Mucosa of rectum (tissue), 2 donors: ENCODE measurements around the gene MIB2.

ENCODE experiments used
- H3K27ac ChIP-seq, 2 donors: one replicate each; pipeline ENCODE4 v1.7.0; 2013; ENCODE audit warnings: inconsistent platforms in 2 of 2, low read depth in 2 of 2, low read length in 2 of 2
- H3K27me3 ChIP-seq, 2 donors: one replicate each; pipeline ENCODE4 v1.7.0; 2013; ENCODE audit warnings: low read length in 2 of 2; ENCODE audit not compliant: control insufficient read depth in 2 of 2, insufficient read depth in 2 of 2
- H3K36me3 ChIP-seq, 2 donors: one replicate each; pipeline ENCODE4 v1.7.0; 2013; ENCODE audit warnings: low read length in 2 of 2; ENCODE audit not compliant: control insufficient read depth in 2 of 2, insufficient read depth in 2 of 2
- H3K4me1 ChIP-seq, 2 donors: one replicate each; pipeline ENCODE4 v1.7.0; 2013; ENCODE audit warnings: low read length in 2 of 2, mild to moderate bottlenecking in 1 of 2; ENCODE audit not compliant: control insufficient read depth in 2 of 2, insufficient read depth in 2 of 2
- H3K4me3 ChIP-seq, 2 donors: one replicate each; pipeline ENCODE4 v1.7.0; 2013; ENCODE audit warnings: low read length in 2 of 2
- H3K9ac ChIP-seq, 2 donors: one replicate each; pipeline ENCODE4 v1.7.0; 2013; ENCODE audit warnings: low read length in 2 of 2, low read depth in 1 of 2, mild to moderate bottlenecking in 1 of 2
- H3K9me3 ChIP-seq, 2 donors: one replicate each; pipeline ENCODE4 v1.7.0; 2013; ENCODE audit warnings: low read length in 2 of 2; ENCODE audit not compliant: control insufficient read depth in 2 of 2
- donor health status: healthy.
- donor health status: Normal muscosa, but diverticular disease.

MIB2 gene

GRCh38 chr1:1598720-1599029 lies 16.6 kb upstream of the MIB2 start:
- Histone ChIP-seq H3K9me3 (no peaks in the 10 kb centered on the region), H3K9ac (no peak overlapping the region), H3K27me3 (peaks cover 14 to 21% of the 10 kb centered on the region in 2 donors), H3K4me3 (no peak overlapping the region), H3K27ac (no peak overlapping the region), H3K36me3 (no peaks in the 10 kb centered on the region), H3K4me1 (peaks cover 3 to 5% of the 10 kb centered on the region in 2 donors)

- Histone ChIP-seq H3K27me3 (peaks cover 14 to 21% of the 10 kb centered on the region in 2 donors), H3K36me3 (no peaks in the 10 kb centered on the region), H3K27ac (no peak overlapping the region), H3K4me1 (peaks cover 3 to 5% of the 10 kb centered on the region in 2 donors), H3K9ac (no peak overlapping the region), H3K4me3 (peak overlapping the region in 1 of 2 donors; percentile 41), H3K9me3 (no peaks in the 10 kb centered on the region)
These were observed 16.0 kb upstream of the MIB2 start for GRCh38 chr1:1599030-1599934.

- Histone ChIP-seq H3K9me3 (no peaks in the 10 kb centered on the region), H3K36me3 (no peaks in the 10 kb centered on the region), H3K27ac (no peak within 1 kb of the TSS), H3K4me3 (peak within 1 kb of the TSS in 1 of 2 donors; percentile 41), H3K4me1 (peaks cover 3 to 5% of the 10 kb centered on the region in 2 donors), H3K27me3 (peaks cover 14 to 21% of the 10 kb centered on the region in 2 donors), H3K9ac (no peak within 1 kb of the TSS)
These were observed 15.1 kb upstream of the MIB2 start, which contains the start of gene FNDC10 for GRCh38 chr1:1599935-1600860. Gene FNDC10 (minus strand): TSS chr1:1600135. CDS start chr1:1600015, 120 bp downstream.

GRCh38 chr1:1600861-1601563 lies 14.3 kb upstream of the MIB2 start:
- H3K9ac ChIP-seq = no peak overlapping the region
- no peak overlapping the region for H3K4me3 ChIP-seq
- H3K27me3 ChIP-seq = peaks cover 14 to 21% of the 10 kb centered on the region in 2 donors

GRCh38 chr1:1601564-1602303 lies 13.6 kb upstream of the MIB2 start:
- Histone ChIP-seq H3K4me3 (no peak overlapping the region), H3K9ac (no peak overlapping the region), H3K9me3 (no peaks in the 10 kb centered on the region), H3K27me3 (peaks cover 7 to 17% of the 10 kb centered on the region in 2 donors), H3K36me3 (no peaks in the 10 kb centered on the region), H3K27ac (no peak overlapping the region), H3K4me1 (peaks cover 3 to 7% of the 10 kb centered on the region in 2 donors)

More at GRCh38 chr1:1600861-1601563, 14.3 kb upstream of the MIB2 start:
- H3K27ac ChIP-seq = no peak overlapping the region
- peaks cover 3 to 5% of the 10 kb centered on the region in 2 donors for H3K4me1 ChIP-seq
- H3K9me3 ChIP-seq = no peaks in the 10 kb centered on the region
- H3K36me3 ChIP-seq = no peaks in the 10 kb centered on the region

GRCh38 chr1:1602304-1602967 lies 12.9 kb upstream of the MIB2 start:
- Histone ChIP-seq H3K36me3 (no peaks in the 10 kb centered on the region), H3K9ac (no peak overlapping the region), H3K27ac (no peak overlapping the region), H3K27me3 (peaks cover 3 to 15% of the 10 kb centered on the region in 2 donors), H3K4me1 (peaks cover 3 to 9% of the 10 kb centered on the region in 2 donors), H3K4me3 (no peak overlapping the region), H3K9me3 (no peaks in the 10 kb centered on the region)

- H3K27me3 ChIP-seq = peaks cover 3 to 9% of the 10 kb centered on the region in 2 donors
These were observed 12.3 kb upstream of the MIB2 start for GRCh38 chr1:1602968-1603506.

GRCh38 chr1:1603671-1604373 lies 11.5 kb upstream of the MIB2 start:
- Histone ChIP-seq H3K4me1 (peaks cover 3 to 9% of the 10 kb centered on the region in 2 donors), H3K9me3 (no peaks in the 10 kb centered on the region), H3K36me3 (no peaks in the 10 kb centered on the region), H3K9ac (no peak overlapping the region), H3K27me3 (peaks cover 3% of the 10 kb centered on the region in 2 donors), H3K27ac (no peak overlapping the region), H3K4me3 (no peak overlapping the region)

More at GRCh38 chr1:1602968-1603506, 12.3 kb upstream of the MIB2 start:
- Histone ChIP-seq H3K9ac (no peak overlapping the region), H3K9me3 (no peaks in the 10 kb centered on the region), H3K36me3 (no peaks in the 10 kb centered on the region), H3K4me1 (peaks cover 3 to 9% of the 10 kb centered on the region in 2 donors), H3K4me3 (no peak overlapping the region), H3K27ac (no peak overlapping the region)
